K562 (cell line): ENCODE measurements around the gene PLCB3. TPM values are rescaled to one million over a fixed set of nuclear protein-coding genes. Genes with fewer than 3 reads are reported as not detected.

Experiments
- ARID1B ChIP-seq: fragments of 450-650 bp; IDR thresholded peaks from 2 replicates; pipeline ENCODE4 v1.6.1; 2016; ENCODE audit warnings: antibody characterized with exemption, mild to moderate bottlenecking, inconsistent platforms
- ATF3 ChIP-seq, 2 experiments: fragments of 450-650 bp in 1 of 2; sonication (generic) in 1 of 2; formaldehyde crosslinking in 1 of 2; IDR thresholded peaks in 1 of 2; conservative IDR thresholded peaks in 1 of 2; 2 replicates each; pipeline versions ENCODE4 v1.6.1 to v1.8.1; 2016 to 2023; ENCODE audit warnings: mild to moderate bottlenecking in 2 of 2, moderate library complexity in 2 of 2, inconsistent platforms in 1 of 2, missing genetic modification reagents in 1 of 2
- BCOR ChIP-seq: fragments of 450-650 bp; IDR thresholded peaks from 2 replicates; pipeline ENCODE4 v1.6.1; 2016
- CREB1 ChIP-seq, 2 experiments: sonication (generic) in 1 of 2; formaldehyde crosslinking in 1 of 2; IDR thresholded peaks; 2 replicates each; pipeline versions ENCODE4 v1.6.1 to v1.8.0; 2012 to 2022; ENCODE audit warnings: inconsistent platforms in 1 of 2, mild to moderate bottlenecking in 1 of 2, missing genetic modification reagents in 1 of 2, moderate library complexity in 1 of 2
- EGR1 ChIP-seq: fragments of 450-650 bp; conservative IDR thresholded peaks from 2 replicates; pipeline ENCODE4 v1.6.1; 2017; ENCODE audit warnings: mild to moderate bottlenecking
- ETV1 ChIP-seq: fragments of 450-650 bp; conservative IDR thresholded peaks from 2 replicates; pipeline ENCODE4 v1.6.1; 2016; ENCODE audit warnings: missing genetic modification characterization, control low read depth, low read depth, missing compliant biosample characterization
- GATA2 ChIP-seq: sonication (generic); formaldehyde crosslinking; IDR thresholded peaks from 2 replicates; pipeline ENCODE4 v1.4.0; 2020; ENCODE audit warnings: mild to moderate bottlenecking, missing genetic modification reagents
- KAT7 ChIP-seq: sonication (generic); formaldehyde crosslinking; IDR thresholded peaks from 2 replicates; pipeline ENCODE4 v1.8.0; 2022; ENCODE audit warnings: missing genetic modification reagents, mild to moderate bottlenecking, borderline replicate concordance
- MAZ ChIP-seq, 2 experiments: fragments of 450-650 bp in 1 of 2; sonication (generic) in 1 of 2; formaldehyde crosslinking; IDR thresholded peaks in 1 of 2; conservative IDR thresholded peaks in 1 of 2; 2 replicates each; pipeline versions ENCODE4 v1.4.0 to v1.5.0; 2020; ENCODE audit warnings: mild to moderate bottlenecking in 1 of 2, missing genetic modification reagents in 1 of 2
- NKRF ChIP-seq: fragments of 450-650 bp; IDR thresholded peaks from 2 replicates; pipeline ENCODE4 v1.6.1; 2016; ENCODE audit warnings: borderline replicate concordance
- SAP30 ChIP-seq: fragments of 200-600 bp; sonication (generic); IDR thresholded peaks from 2 replicates; pipeline ENCODE4 v1.6.1; 2012; ENCODE audit warnings: borderline replicate concordance, low read depth, mild to moderate bottlenecking, moderate library complexity, low read length, control low read depth, inconsistent platforms; ENCODE audit not compliant: insufficient read depth, poor library complexity, severe bottlenecking
- SIN3A ChIP-seq, 2 experiments: fragments of 150-350 bp in 1 of 2; IDR thresholded peaks; 2 replicates each; pipeline ENCODE4 v1.6.1; 2011 to 2016; ENCODE audit warnings: borderline replicate concordance in 2 of 2, low read depth in 2 of 2, low read length in 2 of 2, mild to moderate bottlenecking in 2 of 2, moderate library complexity in 2 of 2; ENCODE audit not compliant: control insufficient read depth in 1 of 2
- TEAD1 ChIP-seq, 2 experiments: fragments of 450-650 bp in 1 of 2; sonication (generic) in 1 of 2; formaldehyde crosslinking; IDR thresholded peaks; 2 replicates each; pipeline versions ENCODE4 v1.4.0 to v1.8.0; 2020 to 2022; ENCODE audit warnings: mild to moderate bottlenecking in 2 of 2, missing genetic modification reagents in 1 of 2
- TOE1 ChIP-seq, 2 experiments: fragments of 450-650 bp in 1 of 2; sonication (generic) in 1 of 2; formaldehyde crosslinking in 1 of 2; IDR thresholded peaks; 2 replicates each; pipeline versions ENCODE4 v1.7.1 to v1.8.0; 2016 to 2022; ENCODE audit warnings: borderline replicate concordance in 2 of 2, mild to moderate bottlenecking in 2 of 2, antibody characterized with exemption in 1 of 2, inconsistent platforms in 1 of 2, low read depth in 1 of 2, missing genetic modification reagents in 1 of 2, moderate library complexity in 1 of 2
- ZNF253 ChIP-seq: fragments of 250-450 bp; sonication (Bioruptor Pico); conservative IDR thresholded peaks from 2 replicates; pipeline ENCODE4 v1.6.1; 2021; ENCODE audit warnings: mild to moderate bottlenecking
- polyA plus RNA-seq, 8 experiments: library from polyadenylated mRNA; depleted of rRNA in 4 of 8; stranded (reverse) in 5 of 8; unstranded in 3 of 8; fragments of >200 nt; fragmentation: Nextera tagmentation in 2 of 8; fragmentation: Illumina TruSeq in 1 of 8; extraction: Ambion mirVana in 2 of 8; extraction: Trizol in 1 of 8; gene quantifications; 2 replicates each; pipeline versions ENCODE4 v1.2.1 to v1.2.3, GENCODE V29; 2011 to 2014; ENCODE audit warnings: inconsistent platforms in 1 of 8, missing spikeins in 1 of 8
- total RNA-seq, 7 experiments: library from RNA; depleted of rRNA in 6 of 7; stranded (reverse); fragments of >200 nt in 6 of 7; fragmentation: Illumina TruSeq in 2 of 7; extraction: Trizol in 2 of 7; gene quantifications; 2 replicates each; pipeline versions ENCODE4 v1.2.1 to v1.2.3, GENCODE V29; 2011 to 2021; ENCODE audit warnings: low replicate concordance in 1 of 7
- TF ChIP-seq, protein P1 (sequence below), 2 experiments: fragments of 450-650 bp; IDR thresholded peaks; 2 replicates each; pipeline ENCODE4 v1.6.1; 2016
- TF ChIP-seq, protein P2 (sequence below): fragments of 450-650 bp; conservative IDR thresholded peaks from 2 replicates; pipeline ENCODE4 v1.6.1; 2016; ENCODE audit warnings: missing genetic modification characterization, low read depth, mild to moderate bottlenecking, control low read depth, missing compliant biosample characterization

The PLCB3 gene
- total and polyA plus RNA-seq, 9 of the 15 experiments (the other 6 are each of a cell fraction or from before 2014, with no cell fraction given): 0.31 to 44.8 (median 14.6) TPM

- TF ChIP-seq, protein P1, sequence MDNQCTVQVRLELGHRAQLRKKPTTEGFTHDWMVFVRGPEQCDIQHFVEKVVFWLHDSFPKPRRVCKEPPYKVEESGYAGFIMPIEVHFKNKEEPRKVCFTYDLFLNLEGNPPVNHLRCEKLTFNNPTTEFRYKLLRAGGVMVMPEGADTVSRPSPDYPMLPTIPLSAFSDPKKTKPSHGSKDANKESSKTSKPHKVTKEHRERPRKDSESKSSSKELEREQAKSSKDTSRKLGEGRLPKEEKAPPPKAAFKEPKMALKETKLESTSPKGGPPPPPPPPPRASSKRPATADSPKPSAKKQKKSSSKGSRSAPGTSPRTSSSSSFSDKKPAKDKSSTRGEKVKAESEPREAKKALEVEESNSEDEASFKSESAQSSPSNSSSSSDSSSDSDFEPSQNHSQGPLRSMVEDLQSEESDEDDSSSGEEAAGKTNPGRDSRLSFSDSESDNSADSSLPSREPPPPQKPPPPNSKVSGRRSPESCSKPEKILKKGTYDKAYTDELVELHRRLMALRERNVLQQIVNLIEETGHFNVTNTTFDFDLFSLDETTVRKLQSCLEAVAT (IDR thresholded peaks at IDR 0.05): peak in 1 of 2 experiments; percentile 42; a peak in 2 of 4 replicates
- TF ChIP-seq BCOR (peak; percentile 63), CREB1 (IDR thresholded peaks at IDR 0.05) (0 out of 2 replicates have a peak, but pooled peaks have one; percentile 11), CREB1 (CRISPR knock-in tag; IDR thresholded peaks at IDR 0.05) (no peak; the same call in 1 of the 2 replicates), ARID1B (peak; percentile 70), MAZ (CRISPR knock-in tag; conservative IDR thresholded peaks at IDR 0.05 in 1 of 2, IDR thresholded peaks at IDR 0.05 in 1 of 2) (peak in 1 of 2 experiments; percentile 65; a peak in 3 of 4 replicates), EGR1 (peak; percentile 69), GATA2 (no peak), TOE1 (IDR thresholded peaks at IDR 0.05; ENCODE audit: borderline replicate concordance) (peak; percentile 60; the same call in 1 of the 2 replicates), TOE1 (CRISPR knock-in tag; IDR thresholded peaks at IDR 0.05; ENCODE audit: borderline replicate concordance, low read depth) (no peak), ATF3 (IDR thresholded peaks at IDR 0.05) (peak; percentile 86), ATF3 (CRISPR knock-in tag; conservative IDR thresholded peaks at IDR 0.05) (no peak), KAT7 (CRISPR knock-in tag) (0 out of 2 replicates have a peak, but pooled peaks have one; percentile 55), SIN3A (IDR thresholded peaks at IDR 0.05; ENCODE audit: borderline replicate concordance in 2 of 2, control insufficient read depth in 1 of 2, low read depth in 2 of 2, low read length in 2 of 2) (peak; percentile 25 to 75; a peak in 1 of 4 replicates), ZNF253 (no peak), SAP30 (peak; percentile 59), NKRF (peak; percentile 71; the same call in 1 of the 2 replicates), ETV1 (tag) (0 out of 2 replicates have a peak, but pooled peaks have one; percentile 5), TEAD1 (CRISPR knock-in tag; IDR thresholded peaks at IDR 0.05) (peak in 1 of 2 experiments; percentile 85; a peak in 2 of 4 replicates)
- TF ChIP-seq, protein P2, sequence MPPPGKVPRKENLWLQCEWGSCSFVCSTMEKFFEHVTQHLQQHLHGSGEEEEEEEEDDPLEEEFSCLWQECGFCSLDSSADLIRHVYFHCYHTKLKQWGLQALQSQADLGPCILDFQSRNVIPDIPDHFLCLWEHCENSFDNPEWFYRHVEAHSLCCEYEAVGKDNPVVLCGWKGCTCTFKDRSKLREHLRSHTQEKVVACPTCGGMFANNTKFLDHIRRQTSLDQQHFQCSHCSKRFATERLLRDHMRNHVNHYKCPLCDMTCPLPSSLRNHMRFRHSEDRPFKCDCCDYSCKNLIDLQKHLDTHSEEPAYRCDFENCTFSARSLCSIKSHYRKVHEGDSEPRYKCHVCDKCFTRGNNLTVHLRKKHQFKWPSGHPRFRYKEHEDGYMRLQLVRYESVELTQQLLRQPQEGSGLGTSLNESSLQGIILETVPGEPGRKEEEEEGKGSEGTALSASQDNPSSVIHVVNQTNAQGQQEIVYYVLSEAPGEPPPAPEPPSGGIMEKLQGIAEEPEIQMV (tag): no peak
Measured at GRCh38 chr11:64245797-64246620, 5.3 kb upstream of the PLCB3 start (continued).
